Muscle layer of colon (tissue), 2 donors: ENCODE measurements around the gene MRPS9.

Experiments used
- H3K27ac ChIP-seq: one replicate; pipeline ENCODE4 v1.7.0; 2013; ENCODE audit warnings: low read depth, mild to moderate bottlenecking, low read length, moderate library complexity
- H3K27me3 ChIP-seq, 2 donors: one replicate each; pipeline ENCODE4 v1.7.0; 2013; ENCODE audit warnings: low read length in 2 of 2, mild to moderate bottlenecking in 2 of 2; ENCODE audit not compliant: insufficient read depth in 2 of 2, control insufficient read depth in 1 of 2
- H3K36me3 ChIP-seq: one replicate; pipeline ENCODE4 v1.7.0; 2013; ENCODE audit warnings: mild to moderate bottlenecking, low read length; ENCODE audit not compliant: insufficient read depth
- H3K4me1 ChIP-seq: one replicate; pipeline ENCODE4 v1.7.0; 2013; ENCODE audit warnings: mild to moderate bottlenecking, low read length; ENCODE audit not compliant: insufficient read depth
- H3K4me3 ChIP-seq, 2 donors: one replicate each; pipeline ENCODE4 v1.7.0; 2013; ENCODE audit warnings: low read length in 2 of 2, low read depth in 1 of 2, mild to moderate bottlenecking in 1 of 2, moderate library complexity in 1 of 2
- H3K9ac ChIP-seq: one replicate; pipeline ENCODE4 v1.7.0; 2013; ENCODE audit warnings: low read length
- H3K9me3 ChIP-seq: one replicate; pipeline ENCODE4 v1.7.0; 2013; ENCODE audit warnings: mild to moderate bottlenecking, low read length
- donor health status: abdominal sarcoma.
- donor health status: Adenocarcinoma of cecum.

MRPS9 gene

DNA sequence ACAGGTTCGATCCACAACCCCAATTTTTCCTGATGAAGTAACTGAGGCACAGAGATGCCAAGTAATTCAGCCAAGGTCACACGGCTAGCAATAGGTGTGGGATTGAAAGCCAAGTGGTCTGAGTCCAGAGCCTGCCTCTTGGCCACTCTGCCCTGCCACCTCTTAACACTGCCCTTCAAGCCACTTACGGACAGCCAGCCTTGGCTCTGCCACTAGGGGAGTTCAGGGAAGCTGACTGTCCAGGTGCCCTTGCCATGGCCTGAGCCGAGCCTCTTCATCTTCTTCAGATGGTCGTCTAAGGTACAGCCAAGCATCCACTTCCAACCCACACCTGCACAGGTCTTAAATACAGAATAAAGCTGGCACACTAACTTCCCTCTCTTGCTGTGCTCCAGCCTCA is 104.4 kb downstream of the MRPS9 start:
- Histone ChIP-seq H3K27ac (no peak overlapping the region), H3K4me3 (no peak overlapping the region), H3K9ac (no peak overlapping the region), H3K4me1 (no peaks in the 10 kb centered on the region), H3K36me3 (no peaks in the 10 kb centered on the region), H3K9me3 (no peaks in the 10 kb centered on the region), H3K27me3 (peaks cover 6 to 31% of the 10 kb centered on the region in 2 donors)

DNA sequence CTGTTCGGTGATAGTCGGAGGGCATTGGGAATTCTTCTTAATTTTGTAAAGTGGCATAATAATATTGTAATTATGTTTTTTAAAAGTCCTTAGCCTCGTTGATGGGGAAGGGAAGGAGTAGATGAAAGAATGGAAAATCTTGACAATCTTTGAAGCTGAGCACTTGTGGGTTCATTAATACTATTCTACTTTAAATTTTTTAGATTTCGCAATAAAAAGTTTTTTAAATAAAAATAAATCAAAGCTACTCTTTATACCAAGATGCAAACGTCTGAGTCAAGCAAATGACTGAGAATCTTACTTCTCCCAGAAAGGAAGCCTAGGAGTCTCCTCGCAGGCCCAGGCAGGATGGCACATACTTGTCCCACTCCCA is 105.2 kb downstream of the MRPS9 start:
- Histone ChIP-seq H3K9me3 (no peaks in the 10 kb centered on the region), H3K4me1 (no peaks in the 10 kb centered on the region), H3K36me3 (no peaks in the 10 kb centered on the region), H3K9ac (no peak overlapping the region), H3K4me3 (no peak overlapping the region), H3K27me3 (peaks cover 6 to 33% of the 10 kb centered on the region in 2 donors), H3K27ac (no peak overlapping the region)

DNA sequence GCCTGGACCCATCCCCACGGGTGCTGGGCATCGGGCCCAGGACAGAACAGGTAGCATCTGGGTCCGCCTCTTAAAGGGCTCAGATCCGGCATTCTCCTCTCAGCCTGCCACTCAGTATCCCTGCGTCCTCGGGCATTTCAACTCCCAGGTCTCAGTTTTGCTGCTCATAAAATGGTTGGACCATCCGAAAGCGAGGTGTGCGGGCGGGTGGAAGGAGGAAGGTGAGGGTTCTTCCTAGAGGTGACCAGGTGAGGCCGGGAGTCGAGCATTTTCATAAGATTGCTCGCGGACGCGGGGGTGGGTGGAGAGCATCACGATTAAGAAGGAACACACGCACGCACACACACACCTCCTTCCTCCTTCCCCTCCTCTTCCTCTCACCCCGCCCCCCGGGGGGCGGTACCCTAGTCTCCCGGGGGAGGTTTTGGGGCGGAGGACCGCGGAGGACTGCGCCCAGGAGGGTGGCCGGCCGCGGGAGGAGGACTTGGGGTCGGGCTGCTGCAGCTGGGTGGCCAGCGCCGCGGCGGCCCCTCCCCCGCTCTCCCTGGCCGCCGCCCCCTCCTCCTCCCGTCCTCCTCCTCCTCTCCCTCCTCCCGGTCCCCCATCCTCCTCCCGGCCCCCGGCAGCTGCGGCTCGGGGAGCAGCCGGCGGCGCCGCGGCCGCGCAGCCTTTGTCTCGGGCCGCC is 105.7 kb downstream of the MRPS9 start:
- Histone ChIP-seq H3K27ac (no peak overlapping the region), H3K36me3 (no peaks in the 10 kb centered on the region), H3K4me3 (no peak overlapping the region), H3K4me1 (no peaks in the 10 kb centered on the region), H3K27me3 (peaks cover 6 to 33% of the 10 kb centered on the region in 2 donors), H3K9ac (no peak overlapping the region), H3K9me3 (no peaks in the 10 kb centered on the region)

DNA sequence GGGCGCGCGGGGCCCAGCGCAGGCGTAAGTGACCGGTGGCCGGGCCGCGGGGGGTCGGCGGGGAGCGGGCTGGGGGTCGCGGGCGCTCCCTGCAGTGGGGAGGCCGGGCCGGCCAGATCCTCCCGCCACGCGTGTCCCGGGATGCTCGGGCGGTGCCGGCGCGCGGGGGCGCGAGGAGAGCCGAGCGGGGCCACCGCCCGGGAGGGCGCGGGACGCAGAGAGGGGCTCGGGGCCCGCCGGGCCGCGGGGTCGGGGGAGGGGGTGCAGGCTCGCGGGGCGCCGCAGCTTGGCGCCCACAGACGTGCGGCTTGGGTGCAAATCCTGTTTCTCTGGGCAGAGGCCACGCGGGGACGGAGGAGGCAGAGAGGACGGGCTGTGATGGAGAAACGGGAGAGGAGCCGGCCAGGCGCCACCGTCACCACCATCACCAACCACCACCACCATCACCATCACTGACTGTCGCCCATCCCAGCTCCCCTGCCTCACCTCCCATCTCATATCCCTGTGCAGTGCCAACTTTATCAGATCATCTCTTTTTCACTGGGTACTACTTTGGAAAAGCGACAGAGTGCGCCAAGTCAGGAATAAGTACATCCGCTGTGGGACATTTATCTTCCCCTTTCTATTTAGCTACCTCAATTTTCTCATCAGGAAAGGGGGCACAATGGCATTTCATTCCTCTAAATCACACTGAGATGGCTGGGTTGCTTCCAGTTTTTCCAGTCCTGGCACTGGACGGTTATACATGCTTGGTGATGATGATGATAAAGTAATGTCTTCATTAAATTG is 106.5 kb downstream of the MRPS9 start:
- Histone ChIP-seq H3K36me3 (no peaks in the 10 kb centered on the region), H3K27me3 (peaks cover 6 to 33% of the 10 kb centered on the region in 2 donors), H3K4me3 (no peak overlapping the region), H3K9ac (no peak overlapping the region), H3K4me1 (no peaks in the 10 kb centered on the region), H3K9me3 (no peaks in the 10 kb centered on the region), H3K27ac (no peak overlapping the region)

DNA sequence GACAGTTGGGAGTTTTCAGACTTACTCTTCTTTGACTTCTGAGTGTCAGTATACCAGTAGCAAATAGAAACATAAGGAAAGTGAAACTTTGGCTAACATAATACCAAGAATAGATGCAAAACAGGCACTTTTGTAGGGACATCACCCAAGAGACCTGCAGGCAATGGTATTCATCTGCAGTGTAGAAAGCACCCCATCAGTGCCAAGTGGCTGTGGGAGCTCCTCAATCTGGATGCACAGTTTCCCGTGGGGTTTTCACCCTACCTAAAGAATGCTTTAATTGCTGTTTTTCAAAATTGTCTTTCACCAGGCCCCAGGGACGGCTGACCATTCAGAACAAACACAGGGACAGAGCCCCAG is 107.1 kb downstream of the MRPS9 start:
- no peaks in the 10 kb centered on the region for H3K4me1 ChIP-seq
- no peak overlapping the region for H3K27ac ChIP-seq
- H3K9ac ChIP-seq = no peak overlapping the region
- no peaks in the 10 kb centered on the region for H3K9me3 ChIP-seq
- no peak overlapping the region for H3K4me3 ChIP-seq
- H3K27me3 ChIP-seq = peaks cover 6 to 33% of the 10 kb centered on the region in 2 donors
- H3K36me3 ChIP-seq = no peaks in the 10 kb centered on the region

DNA sequence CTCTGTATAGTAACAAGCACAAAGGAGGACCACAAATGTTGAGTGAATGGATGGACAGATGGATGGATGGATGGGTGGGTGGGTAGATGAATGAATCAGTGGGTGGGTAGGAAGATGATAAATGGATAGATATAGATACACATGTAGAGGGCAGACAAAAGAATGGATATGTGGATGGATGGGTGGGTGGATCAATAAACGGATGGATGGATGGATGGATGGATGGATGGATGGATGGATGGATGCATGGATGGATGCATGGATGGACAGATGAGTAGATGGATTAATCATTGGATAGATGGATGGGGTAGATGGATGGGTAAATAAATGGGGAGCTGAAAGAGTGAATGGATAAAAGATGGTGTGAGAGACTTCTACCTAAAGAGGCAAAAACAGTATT is 111.4 kb downstream of the MRPS9 start:
- Histone ChIP-seq H3K27me3 (peaks cover 6 to 27% of the 10 kb centered on the region in 2 donors), H3K9me3 (no peaks in the 10 kb centered on the region), H3K27ac (no peak overlapping the region), H3K9ac (no peak overlapping the region), H3K36me3 (no peaks in the 10 kb centered on the region), H3K4me1 (no peaks in the 10 kb centered on the region), H3K4me3 (no peak overlapping the region)
